GM10248 (cell line): ENCODE results near the gene SRBD1.

ENCODE experiments used
- CTCF ChIA-PET: fragments of 300-600 bp; sonication (Branson Sonifier 250); formaldehyde crosslinking; extraction: SDS; loops from one replicate; lab custom pipeline; 2021; ENCODE audit warnings: antibody characterized with exemption; lab: Yijun Ruan, JAX
- POLR2A ChIA-PET: fragments of 350-650 bp; sonication (Branson Sonifier 250); formaldehyde crosslinking; extraction: SDS; loops from one replicate; lab custom pipeline; 2020; ENCODE audit warnings: antibody characterized with exemption; lab: Yijun Ruan, JAX
- DNase-seq: peaks from one replicate; pipeline ENCODE4 v3.0.0; 2012; ENCODE audit errors: extremely low spot score
- CTCF ChIP-seq: IDR thresholded peaks from 2 replicates; pipeline ENCODE4 v1.5.1; 2012; ENCODE audit warnings: mild to moderate bottlenecking, low read depth; ENCODE audit errors: extremely low read depth, missing control alignments, control extremely low read depth

The SRBD1 gene

GRCh38 chr2:45606796-45607195 is 4.3 kb downstream of the SRBD1 start:
- TF ChIP-seq CTCF: no peak
- ChIA-PET POLR2A (no interaction called here), CTCF (interaction anchor here (1.1 to 3.7 kb wide), 5 partner anchors 11 to 329 kb away, joined by 3 to 18 read pairs (median 6); no protein-coding TSS in a partner anchor)
- DNase-seq: no peak

- ChIA-PET CTCF (interaction anchor here (1.1 to 3.7 kb wide), 3 partner anchors 9 to 20 kb away, joined by 3 to 18 read pairs (median 3); no protein-coding TSS in a partner anchor), POLR2A (no interaction called here)
These were observed 6.0 kb downstream of the SRBD1 start for GRCh38 chr2:45605116-45605515.

GRCh38 chr2:45602624-45603023 is 8.4 kb downstream of the SRBD1 start:
- TF ChIP-seq CTCF: no peak
- POLR2A ChIA-PET: no interaction called here
- no peak for DNase-seq
- CTCF ChIA-PET: interaction anchor here (1.1 to 1.5 kb wide), 2 partner anchors 8 to 17 kb away, joined by 4 read pairs; partner anchors contain the start of gene SRBD1

More at GRCh38 chr2:45605116-45605515, 6.0 kb downstream of the SRBD1 start:
- no peak for TF ChIP-seq CTCF
- no peak for DNase-seq

- CTCF ChIA-PET: interaction anchor here (1.2 to 2.7 kb wide), 3 partner anchors 10 to 15 kb away, joined by 4 to 12 read pairs (median 7); no protein-coding TSS in a partner anchor
- POLR2A ChIA-PET: no interaction called here
- TF ChIP-seq CTCF: no peak
- DNase-seq: no peak
These were observed 12.5 kb downstream of the SRBD1 start for GRCh38 chr2:45598545-45598944.

- no peak for TF ChIP-seq CTCF
- POLR2A ChIA-PET: no interaction called here
- CTCF ChIA-PET: interaction anchor here (0.9 to 2.0 kb wide), 4 partner anchors 9 to 30 kb away, joined by 3 to 10 read pairs (median 4); no protein-coding TSS in a partner anchor
- DNase-seq: no peak
These were observed 14.3 kb downstream of the SRBD1 start for GRCh38 chr2:45596761-45597160.

GRCh38 chr2:45595721-45596435 is 15.2 kb downstream of the SRBD1 start:
- TF ChIP-seq CTCF: no peak
- DNase-seq: no peak
- ChIA-PET POLR2A (no interaction called here), CTCF (interaction anchor here (0.8 to 2.0 kb wide), 5 partner anchors 8 to 31 kb away, joined by 3 to 10 read pairs (median 3); partner anchors contain the start of gene SRBD1)
